ENCODE results near the gene SSU72. TPM values are rescaled to one million over a fixed set of nuclear protein-coding genes. Genes with fewer than 3 reads are reported as not detected.
"Not testable (repeated sequence)": the region's sequence is repeated elsewhere in the genome, so short reads cannot be mapped to it uniquely, and the experiment has no call there.

The SSU72 gene
- total RNA-seq, 1 experiment from 2014 or later: 179 TPM

DNA sequence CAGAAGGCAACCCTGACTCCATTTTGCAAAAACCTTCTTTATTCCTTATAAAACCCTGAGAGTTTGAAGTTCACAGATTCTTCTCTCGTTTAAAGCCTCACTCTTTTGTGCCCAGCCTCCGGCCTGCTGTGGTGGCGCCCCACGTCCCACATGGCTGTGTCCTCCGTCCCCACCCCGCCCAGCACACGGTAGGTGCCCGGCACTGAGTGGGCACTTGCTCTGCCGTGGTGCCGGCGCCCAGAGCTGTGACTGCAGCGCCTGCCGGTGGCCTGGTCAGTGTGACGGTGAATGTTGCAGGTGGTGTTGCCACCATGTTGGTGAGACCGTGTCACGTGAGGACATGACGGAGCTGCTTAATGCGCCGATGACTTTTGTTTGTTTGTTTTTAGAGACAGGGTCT is 53.3 kb downstream of the SSU72 start:
- no peak overlapping the region for H3K27ac Mint-ChIP-seq
- Histone ChIP-seq H3K27me3 (ENCODE audit: insufficient read depth, low read length) (no peaks in the 10 kb centered on the region), H3K14ac (ENCODE audit: insufficient read depth, low read length) (no peak overlapping the region), H3K23ac (ENCODE audit: insufficient read length, low read depth, low read length) (no peak overlapping the region), H3K18ac (ENCODE audit: insufficient read length, low read depth, low read length) (no peak overlapping the region), H4K8ac (replicated peaks; ENCODE audit: insufficient read length, low read depth, low read length) (no peak overlapping the region), H2AFZ (ENCODE audit: low read length) (no peak overlapping the region), H3K79me1 (ENCODE audit: insufficient read depth, low read depth, low read length, poor library complexity, severe bottlenecking) (no peaks in the 10 kb centered on the region), H3K9me3 (ENCODE audit: control insufficient read depth, low read depth, low read length) (no peaks in the 10 kb centered on the region), H3T11ph (ENCODE audit: low read length) (no peak overlapping the region), H2BK12ac (ENCODE audit: insufficient read length, low read depth, low read length) (no peak overlapping the region), H4K5ac (ENCODE audit: insufficient read length, low read depth, low read length) (no peak overlapping the region), H3K27ac (ENCODE audit: insufficient read length, low read depth, low read length) (no peak overlapping the region), H3K4ac (ENCODE audit: low read depth, low read length) (no peak overlapping the region), H3K4me1 (ENCODE audit: insufficient read depth, low read length) (no peaks in the 10 kb centered on the region), H2BK20ac (ENCODE audit: low read depth, low read length, poor library complexity, severe bottlenecking) (no peak overlapping the region), H2BK15ac (ENCODE audit: low read depth, low read length) (no peak overlapping the region), H2AK5ac (ENCODE audit: insufficient read length, low read length) (no peak overlapping the region), H2BK120ac (ENCODE audit: low read depth, low read length, poor library complexity, severe bottlenecking) (no peak overlapping the region), H3K9ac (ENCODE audit: extremely low read depth, insufficient read length, low read length) (no peak overlapping the region), H3K4me2 (ENCODE audit: insufficient read depth, insufficient read length, low read length) (no peak overlapping the region), H4K20me1 (ENCODE audit: control insufficient read depth, insufficient read depth, insufficient read length) (no peaks in the 10 kb centered on the region), H4K91ac (ENCODE audit: insufficient read length, low read depth, low read length) (no peak overlapping the region), H3K23me2 (ENCODE audit: insufficient read length, low read depth, low read length, poor library complexity, severe bottlenecking) (no peaks in the 10 kb centered on the region), H3K79me2 (ENCODE audit: insufficient read depth, low read length) (no peaks in the 10 kb centered on the region), H3K56ac (ENCODE audit: insufficient read length, low read depth, low read length) (no peak overlapping the region), H2BK5ac (ENCODE audit: insufficient read length, low read length) (no peak overlapping the region)
- no peaks in the 10 kb centered on the region for H3K9me3 Mint-ChIP-seq
- H3K4me1 Mint-ChIP-seq: no peaks in the 10 kb centered on the region
- WGBS (ENCODE audit: extremely low coverage, insufficient read length, low lambda C conversion rate): no CpG with 5 or more reads among the region's 19 CpGs
- H3K4me3 Mint-ChIP-seq: no peak overlapping the region
- peaks cover 12 to 64% (median 29%) of the 10 kb centered on the region in 3 experiments for H3K36me3 Mint-ChIP-seq (ENCODE audit: insufficient read depth in 1 of 3, low read depth in 3 of 3)
- no peak for DNase-seq
- H3K27me3 Mint-ChIP-seq (ENCODE audit: low read depth): no peaks in the 10 kb centered on the region
- no peak for TF ChIP-seq CTCF (conservative IDR thresholded peaks at IDR 0.05)

- H2AFZ ChIP-seq (ENCODE audit: low read length); H3K4ac ChIP-seq (ENCODE audit: low read depth, low read length); H3K18ac ChIP-seq (ENCODE audit: insufficient read length, low read depth, low read length): not testable (repeated sequence)
Observed at GRCh38 chr1:1519805-1520505, 54.7 kb downstream of the SSU72 start.

More at GRCh38 chr1:1519805-1520505, 54.7 kb downstream of the SSU72 start:
- H3K56ac ChIP-seq (ENCODE audit: insufficient read length, low read depth, low read length); H2BK120ac ChIP-seq (ENCODE audit: low read depth, low read length, poor library complexity, severe bottlenecking); H3K23ac ChIP-seq (ENCODE audit: insufficient read length, low read depth, low read length); DNase-seq; H2BK5ac ChIP-seq (ENCODE audit: insufficient read length, low read length); H3K4me1 ChIP-seq (ENCODE audit: insufficient read depth, low read length); H3K4me2 ChIP-seq (ENCODE audit: insufficient read depth, insufficient read length, low read length); H3K27me3 ChIP-seq (ENCODE audit: insufficient read depth, low read length); H4K5ac ChIP-seq (ENCODE audit: insufficient read length, low read depth, low read length); H2BK15ac ChIP-seq (ENCODE audit: low read depth, low read length); H3K9ac ChIP-seq (ENCODE audit: extremely low read depth, insufficient read length, low read length); H3K4me3 Mint-ChIP-seq; H3K14ac ChIP-seq (ENCODE audit: insufficient read depth, low read length); H3K27me3 Mint-ChIP-seq (ENCODE audit: low read depth); H3K4me1 Mint-ChIP-seq; H3K27ac Mint-ChIP-seq; H2BK12ac ChIP-seq (ENCODE audit: insufficient read length, low read depth, low read length); H3K27ac ChIP-seq (ENCODE audit: insufficient read length, low read depth, low read length); H3K79me2 ChIP-seq (ENCODE audit: insufficient read depth, low read length); H3K9me3 ChIP-seq (ENCODE audit: control insufficient read depth, low read depth, low read length); H3K79me1 ChIP-seq (ENCODE audit: insufficient read depth, low read depth, low read length, poor library complexity, severe bottlenecking); H3T11ph ChIP-seq (ENCODE audit: low read length); H2BK20ac ChIP-seq (ENCODE audit: low read depth, low read length, poor library complexity, severe bottlenecking); H4K20me1 ChIP-seq (ENCODE audit: control insufficient read depth, insufficient read depth, insufficient read length); H4K8ac ChIP-seq (replicated peaks; ENCODE audit: insufficient read length, low read depth, low read length); H3K9me3 Mint-ChIP-seq; H4K91ac ChIP-seq (ENCODE audit: insufficient read length, low read depth, low read length); H3K23me2 ChIP-seq (ENCODE audit: insufficient read length, low read depth, low read length, poor library complexity, severe bottlenecking); H2AK5ac ChIP-seq (ENCODE audit: insufficient read length, low read length): not testable (repeated sequence)
- peaks cover 16 to 58% (median 25%) of the 10 kb centered on the region in 3 experiments for H3K36me3 Mint-ChIP-seq (ENCODE audit: insufficient read depth in 1 of 3, low read depth in 3 of 3)
- no CpG with 5 or more reads among the region's 51 CpGs for WGBS (ENCODE audit: extremely low coverage, insufficient read length, low lambda C conversion rate)
